ENCODE results near the gene PARD6A.

PARD6A gene

DNA sequence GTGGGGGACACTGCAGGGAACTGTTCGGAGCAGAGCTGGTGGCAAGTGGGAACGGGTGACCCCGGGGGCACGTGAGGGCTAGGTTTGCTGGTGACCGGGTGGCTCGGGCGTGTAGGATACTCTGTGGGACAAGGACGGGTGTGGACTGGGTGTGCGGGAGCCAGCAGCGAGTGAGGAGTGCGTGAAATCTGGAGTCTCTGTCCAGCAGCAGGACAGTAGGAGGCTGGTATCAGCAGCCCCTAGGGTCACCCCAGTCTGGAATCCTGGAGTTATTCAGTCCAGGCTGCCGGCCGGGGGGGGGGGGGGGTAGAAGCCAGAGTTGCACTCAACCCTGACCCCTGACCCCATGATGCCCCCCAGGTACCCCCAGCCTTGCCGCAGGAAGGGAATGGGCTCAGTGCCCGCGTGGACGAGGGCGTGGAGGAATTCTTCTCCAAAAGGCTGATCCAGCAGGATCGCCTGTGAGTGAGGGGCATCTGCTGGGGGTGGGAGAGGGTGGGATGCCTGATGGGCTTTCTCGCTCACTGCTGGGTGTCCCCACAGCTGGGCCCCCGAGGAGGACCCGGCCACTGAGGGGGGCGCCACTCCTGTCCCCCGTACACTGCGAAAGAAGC is 6.9 kb upstream of the PARD6A start:
- no peak for DNase-seq (ENCODE audit: low spot score)

DNA sequence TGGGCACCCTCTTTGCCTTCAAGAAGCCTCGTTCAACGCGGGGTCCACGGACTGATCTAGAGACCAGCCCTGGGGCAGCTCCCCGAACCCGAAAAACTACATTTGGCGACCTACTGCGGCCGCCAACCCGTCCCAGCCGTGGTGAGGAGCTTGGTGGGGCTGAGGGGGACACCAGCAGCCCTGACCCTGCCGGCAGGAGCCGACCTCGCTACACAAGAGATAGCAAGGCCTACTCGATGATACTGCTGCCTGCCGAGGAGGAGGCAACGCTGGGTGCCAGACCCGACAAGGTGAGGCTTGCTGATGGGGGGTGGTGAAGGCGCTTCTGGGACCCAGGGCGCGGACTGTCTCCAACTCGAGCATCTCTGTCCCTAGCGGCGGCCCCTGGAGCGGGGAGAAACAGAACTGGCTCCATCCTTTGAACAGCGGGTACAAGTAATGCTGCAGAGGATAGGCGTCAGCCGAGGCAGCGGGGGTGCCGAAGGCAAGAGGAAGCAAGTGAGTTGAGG is 6.3 kb upstream of the PARD6A start:
- no peak for DNase-seq (ENCODE audit: low spot score)

DNA sequence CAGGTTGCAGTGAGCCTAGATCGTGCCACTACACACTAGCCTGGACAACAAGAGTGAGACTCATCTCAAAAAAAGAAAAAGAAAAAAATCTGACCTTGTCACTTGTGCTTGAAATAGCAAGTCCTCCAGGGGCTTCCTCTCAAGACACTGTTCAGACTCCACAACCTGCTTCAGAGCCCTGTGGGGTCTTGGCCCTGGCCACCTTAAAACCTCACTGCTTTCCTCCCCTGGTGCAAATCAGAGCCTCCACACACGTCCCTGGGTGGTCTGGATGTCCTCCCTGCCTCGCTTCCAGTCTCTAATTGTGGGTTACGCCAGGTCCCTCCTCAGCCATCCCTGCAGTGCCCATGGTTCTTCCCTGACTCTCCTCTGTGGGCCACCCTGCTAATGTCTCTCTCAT is 5.4 kb upstream of the PARD6A start:
- DNase-seq (ENCODE audit: low spot score), result no peak

DNA sequence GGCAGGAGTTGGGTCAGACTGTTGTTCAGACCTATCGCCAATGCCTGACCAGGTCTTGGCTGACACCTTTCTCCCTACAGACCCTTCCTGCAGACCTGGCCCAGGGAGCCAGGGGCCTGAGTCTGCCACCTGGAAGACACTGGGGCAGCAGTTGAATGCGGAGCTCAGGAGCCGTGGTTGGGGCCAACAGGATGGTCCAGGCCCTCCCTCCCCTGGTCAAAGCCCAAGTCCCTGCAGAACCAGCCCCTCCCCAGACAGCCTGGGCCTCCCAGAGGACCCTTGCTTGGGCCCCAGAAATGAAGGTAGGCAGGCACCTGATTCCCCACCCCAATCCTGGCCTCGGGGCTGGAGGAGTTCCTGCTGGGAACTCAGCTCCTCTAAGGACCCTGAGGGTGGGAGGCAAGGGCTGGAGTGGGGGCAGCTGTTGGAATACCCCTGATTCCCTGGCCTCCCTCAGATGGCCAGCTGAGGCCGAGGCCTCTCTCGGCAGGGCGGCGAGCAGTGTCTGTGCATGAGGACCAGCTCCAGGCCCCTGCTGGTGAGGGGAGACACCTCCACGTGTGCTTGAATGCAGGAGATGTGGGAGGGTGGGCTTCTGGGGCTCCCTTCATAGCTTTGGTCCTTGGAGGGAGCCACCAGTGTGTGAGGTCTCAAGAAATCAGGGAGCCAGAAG is 4.3 kb upstream of the PARD6A start:
- DNase-seq (ENCODE audit: low spot score), result no peak

DNA sequence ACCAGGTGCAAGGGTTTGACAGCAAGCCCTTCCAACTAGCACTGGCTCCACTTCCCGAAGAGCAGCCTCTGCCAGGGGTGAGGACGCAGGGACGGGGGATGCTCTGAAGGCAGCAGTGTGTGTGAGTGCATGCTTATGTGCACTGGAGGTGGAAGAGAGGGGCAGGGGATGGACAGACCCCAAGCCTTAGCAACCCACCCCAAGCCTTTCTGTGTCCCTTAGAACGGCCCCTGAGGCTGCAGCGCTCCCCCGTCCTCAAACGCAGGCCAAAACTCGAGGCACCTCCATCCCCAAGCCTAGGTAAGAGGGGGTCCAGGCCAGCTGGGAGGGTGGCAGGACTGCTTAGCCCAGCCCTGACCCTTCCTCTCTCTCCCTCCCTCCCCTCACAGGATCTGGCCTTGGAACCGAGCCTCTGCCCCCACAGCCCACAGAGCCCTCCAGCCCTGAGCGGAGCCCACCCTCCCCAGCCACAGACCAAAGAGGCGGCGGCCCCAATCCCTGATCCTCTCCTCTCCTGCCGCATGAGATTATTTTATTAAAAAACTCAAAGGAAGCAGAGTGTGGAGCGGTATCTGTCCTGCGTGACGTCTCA is 3.6 kb upstream of the PARD6A start:
- no peak for DNase-seq (ENCODE audit: low spot score)

DNA sequence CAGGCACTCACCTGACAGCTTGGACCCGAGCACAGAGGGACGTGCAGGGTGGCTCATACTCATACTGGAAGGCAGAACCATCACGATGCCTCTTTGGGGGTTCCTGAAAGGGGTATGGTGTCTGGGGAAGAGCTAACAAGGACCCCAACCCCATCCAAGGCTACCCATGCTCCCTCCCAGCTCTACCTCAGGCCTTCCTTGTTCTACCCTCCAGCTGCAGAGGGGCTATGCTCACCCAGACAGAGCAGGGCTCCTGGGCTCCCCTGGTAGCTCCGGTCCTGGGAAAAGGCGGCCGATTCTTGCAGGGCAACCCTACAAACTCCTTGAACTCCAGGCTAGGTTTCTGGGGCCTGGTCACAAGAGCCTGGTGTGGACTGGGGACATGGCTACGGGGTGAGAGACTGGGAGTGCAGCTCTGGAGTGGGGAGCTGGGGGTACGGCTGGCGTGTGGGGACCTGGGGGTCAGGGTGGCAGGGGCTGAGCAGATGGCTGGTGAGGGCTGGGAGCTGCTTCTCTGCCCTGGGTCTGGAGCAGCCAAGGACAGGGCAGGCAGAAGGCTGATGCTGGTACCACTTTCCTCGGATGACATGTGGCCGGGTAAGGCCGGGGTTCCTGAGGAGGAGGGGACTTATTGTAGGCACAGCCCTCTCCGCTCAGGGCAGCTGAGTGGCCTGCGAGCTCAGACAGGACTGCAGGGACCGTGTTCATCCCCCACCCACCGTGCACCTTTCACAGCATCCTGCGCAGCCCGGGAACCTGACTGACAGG is 2.8 kb upstream of the PARD6A start:
- DNase-seq (ENCODE audit: low spot score), result no peak

DNA sequence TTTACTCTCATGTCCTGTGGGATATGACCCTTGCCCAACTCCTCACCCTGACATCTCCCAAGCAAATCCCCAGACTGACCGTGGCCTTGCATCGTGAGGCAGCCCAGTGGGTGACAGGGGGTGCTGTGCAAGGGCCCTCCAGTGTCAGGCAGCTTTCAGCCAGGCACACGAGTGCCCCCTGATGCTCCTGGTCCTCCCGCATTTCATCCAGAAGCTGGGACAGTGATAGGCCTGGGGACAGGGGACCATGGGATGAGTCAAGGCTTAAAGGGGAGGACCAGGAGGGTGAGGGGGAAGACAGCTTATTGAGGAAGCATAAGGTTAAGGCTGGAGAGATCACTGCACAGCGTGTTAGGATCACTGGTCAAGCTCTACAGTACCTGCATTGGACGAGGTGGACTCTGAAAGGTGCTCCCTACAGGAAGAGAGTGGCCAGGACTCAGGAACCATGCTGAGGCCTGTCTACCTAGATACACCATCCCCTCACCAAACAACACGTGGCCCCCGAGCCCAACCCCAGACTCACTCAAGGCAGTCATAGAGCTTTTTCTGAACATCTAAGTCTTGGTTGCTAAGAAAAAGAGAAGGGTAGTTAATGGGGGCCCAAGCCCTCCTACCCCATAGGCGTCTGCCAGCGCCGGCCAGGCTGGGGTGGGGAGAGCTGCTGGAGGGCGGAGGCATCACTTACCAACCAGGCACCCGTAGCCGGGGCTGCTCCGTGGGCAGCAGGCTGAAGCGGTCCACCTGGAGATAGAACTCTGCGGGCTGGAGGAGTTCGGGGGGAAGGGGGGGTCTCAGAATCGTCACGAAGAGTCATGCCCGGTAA is 1.7 kb upstream of the PARD6A start:
- no peak for DNase-seq (ENCODE audit: low spot score)

DNA sequence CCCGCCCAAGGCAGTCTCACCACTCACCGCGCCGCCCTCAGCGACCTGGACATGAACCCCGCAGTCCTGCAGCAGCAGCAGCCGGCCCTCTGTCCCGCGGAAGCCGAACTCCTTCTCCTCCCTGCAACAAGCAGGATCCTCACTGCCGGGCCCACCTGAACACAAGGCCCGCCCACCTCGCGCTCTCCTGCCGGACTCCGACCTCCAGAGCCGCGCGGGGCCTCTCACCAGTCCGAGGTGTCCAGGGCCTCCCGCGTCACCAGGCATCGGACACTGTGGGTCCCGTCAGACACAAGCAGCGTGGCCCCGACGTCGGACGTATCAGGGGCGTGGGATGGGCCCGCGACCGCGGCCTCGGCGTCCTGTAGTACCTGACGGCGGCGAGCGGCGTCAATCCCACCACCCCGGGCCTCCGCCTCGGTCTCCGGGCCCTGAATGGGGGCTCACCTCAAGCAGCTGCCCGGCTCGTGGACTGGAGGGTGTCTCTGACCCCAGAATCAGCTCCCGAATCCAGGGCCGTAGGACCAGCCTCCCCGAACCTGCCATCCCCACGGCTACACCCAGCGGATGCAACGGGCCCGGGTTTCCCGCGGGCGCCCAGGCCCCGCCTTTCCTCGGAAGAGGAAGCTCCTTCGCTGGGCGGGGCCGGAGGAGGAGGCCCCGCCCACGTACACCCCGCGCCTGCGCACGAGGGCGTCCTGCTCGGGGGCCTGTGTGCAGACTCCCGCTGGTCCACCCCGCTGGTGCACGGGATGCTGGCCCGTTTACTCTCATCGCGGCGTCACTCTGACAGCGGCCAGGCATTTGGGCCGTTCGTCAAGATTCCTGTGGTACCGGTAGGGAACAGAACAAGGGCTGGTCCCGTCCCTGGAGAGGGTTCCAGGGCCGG is 841 bp upstream of the PARD6A start, which contains the start of gene ACD:
TSS of gene ACD (minus strand) at position 586 of the 889 bp plus-strand sequence. CDS start at position 546, 40 bp downstream.
- peak; percentile 90 for DNase-seq (ENCODE audit: low spot score)

DNA sequence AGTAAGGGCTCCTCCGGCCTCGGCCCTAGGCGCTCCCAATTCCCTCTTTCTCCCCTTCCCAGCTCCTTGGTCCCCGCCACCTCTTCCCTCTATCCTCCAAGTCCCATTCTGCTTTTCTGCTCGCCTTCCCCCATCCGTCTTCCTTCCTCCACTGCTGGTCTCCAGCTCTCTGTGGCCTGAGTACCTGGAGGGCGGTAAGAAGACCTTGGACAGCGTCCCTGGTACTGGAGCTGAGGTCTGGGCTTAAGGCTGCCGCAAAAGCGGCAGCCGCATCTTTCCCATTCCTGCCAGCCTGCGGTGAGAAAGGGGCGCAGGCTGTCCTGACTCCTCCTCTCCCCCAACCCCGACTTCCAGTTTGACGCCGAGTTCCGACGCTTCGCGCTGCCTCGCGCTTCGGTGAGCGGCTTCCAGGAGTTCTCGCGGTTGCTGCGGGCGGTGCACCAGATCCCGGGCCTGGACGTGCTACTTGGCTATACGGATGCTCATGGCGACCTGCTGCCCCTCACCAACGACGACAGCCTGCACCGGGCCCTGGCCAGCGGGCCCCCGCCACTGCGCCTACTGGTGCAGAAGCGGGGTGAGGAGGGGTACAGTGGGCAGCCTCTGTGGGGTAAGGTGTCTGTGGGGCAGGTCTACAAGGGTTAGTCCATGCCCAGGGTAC is 471 bp downstream of the PARD6A start:
- no peak for DNase-seq (ENCODE audit: low spot score)

DNA sequence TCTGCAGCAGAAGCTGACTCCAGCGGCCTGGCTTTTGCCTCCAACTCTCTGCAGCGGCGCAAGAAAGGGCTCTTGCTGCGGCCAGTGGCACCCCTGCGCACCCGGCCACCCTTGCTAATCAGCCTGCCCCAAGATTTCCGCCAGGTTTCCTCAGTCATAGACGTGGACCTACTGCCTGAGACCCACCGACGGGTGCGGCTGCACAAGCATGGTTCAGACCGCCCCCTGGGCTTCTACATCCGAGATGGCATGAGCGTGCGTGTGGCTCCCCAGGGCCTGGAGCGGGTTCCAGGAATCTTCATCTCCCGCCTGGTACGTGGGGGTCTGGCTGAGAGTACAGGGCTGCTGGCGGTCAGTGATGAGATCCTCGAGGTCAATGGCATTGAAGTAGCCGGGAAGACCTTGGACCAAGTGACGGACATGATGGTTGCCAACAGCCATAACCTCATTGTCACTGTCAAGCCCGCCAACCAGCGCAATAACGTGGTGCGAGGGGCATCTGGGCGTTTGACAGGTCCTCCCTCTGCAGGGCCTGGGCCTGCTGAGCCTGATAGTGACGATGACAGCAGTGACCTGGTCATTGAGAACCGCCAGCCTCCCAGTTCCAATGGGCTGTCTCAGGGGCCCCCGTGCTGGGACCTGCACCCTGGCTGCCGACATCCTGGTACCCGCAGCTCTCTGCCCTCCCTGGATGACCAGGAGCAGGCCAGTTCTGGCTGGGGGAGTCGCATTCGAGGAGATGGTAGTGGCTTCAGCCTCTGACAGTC is 1.3 kb downstream of the PARD6A start:
- DNase-seq (ENCODE audit: low spot score), result no peak

DNA sequence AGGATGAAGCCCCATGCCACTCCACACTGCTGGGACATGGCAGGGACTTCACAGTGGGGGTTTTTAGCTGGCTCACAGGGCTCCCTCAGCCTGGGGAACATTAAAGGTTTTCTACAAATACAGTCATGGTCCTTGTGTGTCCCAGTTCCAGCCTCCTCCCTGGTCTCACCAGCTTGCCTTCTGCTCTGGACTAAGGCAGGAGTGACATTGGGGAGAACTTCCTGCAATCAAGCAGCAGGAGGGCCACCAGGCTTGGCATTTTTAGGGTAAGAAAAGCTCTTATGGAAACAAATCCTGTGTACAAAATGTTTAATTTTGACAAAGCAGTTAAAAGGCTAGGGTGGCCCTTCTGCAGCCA is 1.9 kb downstream of the PARD6A start:
- DNase-seq (ENCODE audit: low spot score), result no peak

DNA sequence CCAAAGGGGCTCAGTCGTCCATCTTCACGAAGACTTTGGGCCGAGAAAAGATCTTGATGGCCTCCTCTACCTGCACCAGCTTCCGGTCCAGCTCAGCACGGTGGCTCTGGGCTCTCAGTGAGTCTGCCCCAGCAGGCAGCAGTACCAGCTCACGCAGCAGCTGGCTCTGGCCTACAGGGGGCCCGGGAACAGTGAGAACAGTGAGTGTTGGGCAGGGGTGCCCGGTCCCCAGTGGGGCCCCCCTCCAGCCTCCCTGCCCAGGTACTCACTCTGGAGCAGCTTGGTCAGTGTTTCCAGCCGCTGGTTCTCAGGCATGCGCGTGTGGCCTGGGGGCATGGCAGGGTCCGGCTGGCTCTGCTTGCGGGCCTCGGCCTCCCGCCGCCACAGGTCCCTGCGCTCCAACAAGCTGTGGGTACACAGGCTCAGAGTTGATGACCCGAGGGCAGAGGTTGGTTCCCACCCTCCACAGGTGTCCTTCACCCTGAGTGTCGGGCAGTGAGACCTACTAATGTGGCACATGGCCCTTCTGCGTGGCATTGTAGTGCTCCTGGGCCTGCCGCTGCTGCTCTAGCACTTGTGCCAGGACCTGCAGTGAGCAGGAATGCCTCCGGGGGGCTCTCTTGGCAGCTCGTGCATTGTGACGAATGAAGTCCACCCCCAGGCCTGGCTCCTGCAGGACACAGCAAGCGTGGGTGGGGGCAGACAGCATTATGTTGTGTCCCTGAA is 2.6 kb downstream of the PARD6A start:
- DNase-seq (ENCODE audit: low spot score), result no peak

DNA sequence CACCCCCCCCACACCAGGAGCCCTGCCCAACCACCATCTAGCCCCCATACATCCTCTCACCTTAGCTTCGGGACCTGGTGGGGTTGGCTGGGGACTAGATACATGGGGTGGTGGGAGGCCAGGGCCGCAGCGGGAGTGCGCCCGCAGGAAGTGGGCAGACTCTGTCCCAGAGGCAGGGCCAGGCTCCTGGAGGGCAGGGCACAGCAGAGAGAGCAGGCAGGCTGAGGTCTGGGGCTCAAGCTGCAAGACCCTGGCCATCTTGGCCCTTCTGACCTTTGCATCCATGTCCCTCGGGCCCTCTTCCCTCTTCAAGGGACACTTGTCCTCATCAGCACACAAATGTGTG is 3.1 kb downstream of the PARD6A start:
- DNase-seq (ENCODE audit: low spot score), result no peak

DNA sequence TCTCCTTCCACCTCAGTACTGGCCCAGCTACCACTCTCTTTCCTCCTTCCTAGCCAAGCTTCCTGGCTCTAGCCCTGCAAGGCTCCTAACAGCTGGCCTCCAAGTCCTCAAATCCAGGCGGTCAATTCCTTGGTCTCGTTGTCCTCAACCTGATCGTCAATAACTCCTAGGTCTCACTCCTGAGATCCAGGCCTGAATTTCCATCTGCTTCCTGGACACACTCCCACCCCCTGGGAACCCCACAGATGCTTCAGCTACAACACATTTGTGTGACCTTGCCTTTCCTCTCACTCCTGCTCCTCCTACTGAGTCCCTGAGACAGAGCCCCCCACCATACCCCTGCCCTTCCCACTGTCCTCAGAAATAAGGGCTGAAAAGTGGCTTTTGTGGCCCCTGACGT is 3.5 kb downstream of the PARD6A start:
- no peak for DNase-seq (ENCODE audit: low spot score)

DNA sequence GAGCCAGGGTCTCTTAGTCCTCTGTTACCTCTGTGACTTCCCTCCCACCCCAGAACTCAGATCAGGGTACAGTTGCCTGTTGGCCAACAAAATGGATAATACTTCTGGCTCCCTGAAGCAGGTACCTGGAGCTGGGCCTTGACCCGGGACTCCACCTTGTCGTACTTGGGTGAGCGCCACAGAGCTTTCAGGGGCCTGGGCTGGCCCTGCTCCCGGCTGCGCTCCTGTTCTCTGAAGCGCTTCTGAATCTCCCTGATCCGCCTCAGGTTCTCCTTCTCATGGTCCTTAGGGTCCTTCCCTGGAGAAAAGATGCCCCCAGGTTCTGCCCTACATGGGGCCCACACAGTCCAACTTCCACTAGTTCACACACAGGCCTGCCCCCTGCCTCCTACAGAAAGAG is 4.1 kb downstream of the PARD6A start:
- DNase-seq (ENCODE audit: low spot score), result no peak

DNA sequence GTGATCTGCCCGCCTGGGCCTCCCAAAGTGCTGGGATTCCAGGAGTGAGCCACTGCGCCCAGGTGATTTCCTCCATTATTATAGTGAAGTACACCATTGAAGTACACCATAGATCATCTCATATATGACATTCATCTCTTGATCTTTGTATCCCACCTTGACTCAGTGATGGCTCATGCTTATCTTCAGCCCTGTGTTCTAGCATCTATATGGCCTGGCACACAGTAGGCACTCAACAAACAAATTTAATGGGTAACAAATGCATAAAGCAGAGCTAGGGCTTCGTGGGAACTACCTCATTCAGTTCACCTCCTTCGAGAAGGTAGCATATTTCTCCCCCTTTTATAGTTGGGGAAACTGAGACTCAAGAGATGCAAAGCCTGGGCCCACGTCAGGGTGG is 4.8 kb downstream of the PARD6A start:
- DNase-seq (ENCODE audit: low spot score), result no peak

DNA sequence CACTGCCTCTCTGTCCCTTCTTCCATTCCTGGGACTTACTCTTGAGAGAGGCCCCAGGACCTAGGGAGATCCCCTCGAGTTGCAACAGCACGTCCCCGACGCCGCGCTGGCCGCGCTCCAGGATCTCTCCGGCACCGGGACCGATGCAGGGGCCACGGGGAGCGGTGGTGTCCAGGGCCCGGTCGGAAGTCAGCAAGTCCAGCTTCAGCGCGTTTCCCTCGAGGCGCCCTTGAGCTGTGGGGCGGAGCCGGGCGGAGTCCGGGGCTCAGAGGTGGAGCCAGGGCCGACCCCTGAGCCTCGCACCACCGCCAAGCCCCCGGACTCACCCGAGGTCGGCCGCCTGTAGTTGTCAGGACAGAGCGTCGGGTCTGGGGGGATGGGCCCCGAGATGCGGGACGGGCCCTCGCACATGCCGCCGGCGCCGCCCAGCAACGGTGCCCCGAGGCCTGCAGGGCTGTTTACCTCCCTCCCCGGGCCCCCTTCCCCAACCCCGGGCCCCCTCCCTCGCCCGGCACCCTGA is 5.3 kb downstream of the PARD6A start:
- no peak for DNase-seq (ENCODE audit: low spot score)

DNA sequence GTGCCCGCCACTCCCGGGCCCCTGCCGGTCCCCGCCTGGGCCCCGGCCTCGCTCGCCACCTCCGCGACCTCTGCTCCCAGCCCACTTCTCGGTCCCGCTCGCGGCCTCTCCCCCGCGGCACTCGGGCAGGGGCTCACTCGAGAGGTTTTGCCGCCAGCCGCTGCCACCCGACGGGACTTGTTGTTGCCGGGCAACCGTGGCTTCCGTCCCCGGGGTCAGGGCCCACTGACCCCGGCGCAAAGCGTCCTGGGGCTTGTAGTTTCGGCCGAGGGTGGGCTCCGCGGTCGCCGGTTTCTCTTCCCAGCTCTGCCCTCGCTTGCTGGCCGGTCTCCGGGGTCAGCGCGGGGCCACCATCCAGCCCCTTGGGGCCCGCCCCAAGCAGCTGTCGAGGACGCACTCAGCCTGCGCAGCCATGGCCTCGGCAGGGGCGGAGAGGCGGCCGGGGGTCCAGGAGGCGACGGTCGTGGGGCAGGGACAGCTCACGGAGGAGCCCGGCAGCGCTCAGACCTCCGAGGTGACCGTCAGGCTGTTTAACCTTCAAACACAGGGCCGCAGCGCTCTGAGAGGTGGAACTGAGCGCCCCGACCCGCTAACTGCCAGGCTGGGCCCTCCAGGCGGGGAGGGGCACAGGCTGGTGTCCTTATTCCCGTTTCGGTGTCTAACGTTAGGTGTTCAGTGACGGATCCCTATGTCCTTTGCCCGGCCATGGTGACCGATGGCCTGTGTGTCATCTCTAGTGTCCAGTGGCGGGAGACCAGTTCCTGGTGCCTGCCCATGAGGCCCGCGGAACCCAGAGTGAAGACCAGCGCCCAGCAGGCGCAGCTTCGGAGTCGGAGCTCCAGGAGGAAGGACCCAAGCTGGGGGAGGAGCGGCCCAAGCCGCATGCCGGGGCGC is 6.0 kb downstream of the PARD6A start, which contains the start of the genes C16orf86 and ENKD1:
TSS of gene C16orf86 (plus strand) at position 256 of the 894 bp plus-strand sequence. CDS start at position 413, 157 bp downstream.
TSS of gene ENKD1 (minus strand) at position 192 of the 894 bp plus-strand sequence. CDS start 308 bp downstream, outside the sequence.
- DNase-seq (ENCODE audit: low spot score), result peak; percentile 85
